RWPE1 (cell line): ENCODE data around the gene ZMPSTE24.
A peak's percentile ranks its signal among the peaks of the same experiment; 100 is the strongest.

Experiments
- CTCF ChIA-PET: fragments of 350-600 bp; sonication (Branson Sonifier 250); formaldehyde crosslinking; extraction: SDS; loops from one replicate; lab custom pipeline; 2021; lab: Yijun Ruan, JAX
- POLR2A ChIA-PET: fragments of 400-600 bp; formaldehyde crosslinking; extraction: SDS; loops from one replicate; lab custom pipeline; 2020; ENCODE audit warnings: antibody characterized with exemption; ENCODE audit not compliant: low non-redundant PET; lab: Yijun Ruan, JAX
- DNase-seq: peaks from one replicate; pipeline ENCODE4 v3.0.0; 2012; ENCODE audit warnings: low spot score
- H3K27ac ChIP-seq: fragments of 450-650 bp; 2 replicates; pipeline ENCODE4 v1.5.1; 2017
- TF ChIP-seq, protein P1 (sequence below): fragments of 450-650 bp; conservative IDR thresholded peaks from 2 replicates; pipeline ENCODE4 v1.5.1; 2017; ENCODE audit warnings: low read depth, mild to moderate bottlenecking

The ZMPSTE24 gene

DNA sequence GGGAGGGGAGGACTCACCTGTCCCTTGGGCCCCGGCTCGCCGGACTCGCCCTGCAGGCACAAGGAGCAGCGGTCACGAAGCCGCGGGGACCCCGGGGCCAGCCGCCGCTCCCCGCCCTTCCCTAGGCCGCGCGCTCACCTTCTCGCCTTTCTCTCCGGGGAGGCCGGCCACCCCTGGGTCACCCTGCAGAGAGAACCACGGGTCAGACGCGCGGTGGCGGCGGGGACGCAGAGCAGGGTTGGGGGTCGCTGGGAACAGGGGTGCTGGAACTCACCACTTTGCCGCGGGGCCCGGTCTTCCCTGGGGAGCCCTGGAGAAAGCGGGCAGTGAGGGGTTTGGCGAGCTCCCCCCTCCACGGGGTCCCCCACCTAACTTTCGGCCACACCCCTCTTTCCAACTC is 45.8 kb downstream of the ZMPSTE24 start:
- no peak for DNase-seq
- H3K27ac ChIP-seq = no peak overlapping the region
- ChIA-PET CTCF (no interaction called here), POLR2A (no interaction called here)
- TF ChIP-seq, protein P1, sequence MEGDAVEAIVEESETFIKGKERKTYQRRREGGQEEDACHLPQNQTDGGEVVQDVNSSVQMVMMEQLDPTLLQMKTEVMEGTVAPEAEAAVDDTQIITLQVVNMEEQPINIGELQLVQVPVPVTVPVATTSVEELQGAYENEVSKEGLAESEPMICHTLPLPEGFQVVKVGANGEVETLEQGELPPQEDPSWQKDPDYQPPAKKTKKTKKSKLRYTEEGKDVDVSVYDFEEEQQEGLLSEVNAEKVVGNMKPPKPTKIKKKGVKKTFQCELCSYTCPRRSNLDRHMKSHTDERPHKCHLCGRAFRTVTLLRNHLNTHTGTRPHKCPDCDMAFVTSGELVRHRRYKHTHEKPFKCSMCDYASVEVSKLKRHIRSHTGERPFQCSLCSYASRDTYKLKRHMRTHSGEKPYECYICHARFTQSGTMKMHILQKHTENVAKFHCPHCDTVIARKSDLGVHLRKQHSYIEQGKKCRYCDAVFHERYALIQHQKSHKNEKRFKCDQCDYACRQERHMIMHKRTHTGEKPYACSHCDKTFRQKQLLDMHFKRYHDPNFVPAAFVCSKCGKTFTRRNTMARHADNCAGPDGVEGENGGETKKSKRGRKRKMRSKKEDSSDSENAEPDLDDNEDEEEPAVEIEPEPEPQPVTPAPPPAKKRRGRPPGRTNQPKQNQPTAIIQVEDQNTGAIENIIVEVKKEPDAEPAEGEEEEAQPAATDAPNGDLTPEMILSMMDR = no peak

- POLR2A ChIA-PET = no interaction called here
- DNase-seq = peak; percentile 21
- TF ChIP-seq, protein P1 = no peak
- H3K27ac ChIP-seq = no peak overlapping the region
- CTCF ChIA-PET = interaction anchor here (0.6 to 1.9 kb wide), 6 partner anchors 9 to 567 kb away, joined by 3 to 11 read pairs (median 4); partner anchors contain the start of gene PPIE
Observed at GRCh38 chr1:40305451-40305850, 47.4 kb downstream of the ZMPSTE24 start.

- ChIA-PET CTCF (interaction anchor here (0.8 to 1.9 kb wide), 3 partner anchors 33 to 191 kb away, joined by 3 to 11 read pairs (median 8); no protein-coding TSS in a partner anchor), POLR2A (no interaction called here)
- TF ChIP-seq, protein P1 = no peak
- H3K27ac ChIP-seq = no peak overlapping the region
- DNase-seq = no peak
Observed at GRCh38 chr1:40305871-40306270, 47.8 kb downstream of the ZMPSTE24 start.

- ChIA-PET CTCF (interaction anchor here (1.6 to 1.9 kb wide), 2 partner anchors 32 to 153 kb away, joined by 8 to 11 read pairs; no protein-coding TSS in a partner anchor), POLR2A (no interaction called here)
- TF ChIP-seq, protein P1 = no peak
- H3K27ac ChIP-seq = no peak overlapping the region
- no peak for DNase-seq
Observed at GRCh38 chr1:40306296-40306695, 48.3 kb downstream of the ZMPSTE24 start.

DNA sequence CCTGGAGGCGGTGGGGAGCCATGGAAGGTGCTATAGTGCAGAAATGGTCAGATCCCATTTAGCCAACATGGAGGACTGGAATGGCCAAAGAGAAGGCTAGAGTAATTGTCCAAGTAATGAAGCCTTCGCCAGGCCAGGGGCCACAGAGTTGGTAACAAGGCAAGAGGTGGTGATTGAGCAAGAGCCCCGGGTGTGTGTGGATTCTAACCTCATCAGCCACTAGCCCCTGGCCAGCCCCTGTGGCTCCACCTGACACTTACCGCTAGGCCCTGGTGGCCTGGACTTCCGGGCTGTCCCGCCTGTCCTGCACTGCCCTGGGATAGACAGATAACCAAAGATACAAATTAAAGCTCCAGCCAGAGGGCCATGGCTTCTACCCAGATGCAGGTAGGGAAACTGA is 49.1 kb downstream of the ZMPSTE24 start:
- H3K27ac ChIP-seq = no peak overlapping the region
- no peak for DNase-seq
- POLR2A ChIA-PET = no interaction called here
- CTCF ChIA-PET = no interaction called here
- TF ChIP-seq, protein P1 = no peak

DNA sequence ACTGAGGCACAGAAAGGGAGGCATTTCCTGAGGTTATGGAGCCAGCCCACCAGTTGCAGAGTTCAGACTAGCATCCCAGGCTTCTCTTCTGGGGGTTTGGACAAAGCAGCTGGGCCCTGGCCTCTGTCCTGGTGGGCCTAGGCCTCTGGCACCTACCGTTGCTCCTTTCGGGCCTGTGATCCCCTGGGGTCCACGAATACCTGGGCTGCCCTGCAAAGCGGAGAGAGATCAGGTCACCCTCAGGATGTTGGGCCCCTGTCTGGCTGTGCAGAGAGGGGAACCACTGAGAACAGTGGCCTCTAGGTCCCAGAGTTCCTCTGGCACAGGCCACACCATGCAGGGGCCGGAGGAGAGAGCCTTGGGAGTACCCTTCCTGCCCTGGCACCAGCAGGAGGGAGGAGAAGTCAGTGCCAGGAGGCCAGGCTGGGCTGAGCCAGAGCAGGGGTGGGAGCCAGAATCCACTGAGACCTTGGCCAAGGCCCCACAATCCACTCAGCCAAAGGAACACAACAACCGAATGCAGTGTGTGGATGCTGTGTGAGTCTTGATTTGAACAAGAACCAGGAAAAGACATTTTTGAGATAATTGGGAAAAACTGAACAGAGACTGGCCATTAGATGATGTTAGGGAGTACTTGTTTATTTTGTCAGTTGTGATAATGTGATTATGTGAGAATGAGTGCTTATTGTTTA is 50.1 kb downstream of the ZMPSTE24 start:
- H3K27ac ChIP-seq = no peak overlapping the region
- TF ChIP-seq, protein P1 = no peak
- no peak for DNase-seq
- ChIA-PET POLR2A (no interaction called here), CTCF (no interaction called here)
